Daoy (cell line): ENCODE data around the gene MRPL10. TPM values are rescaled to one million over a fixed set of nuclear protein-coding genes. Genes with fewer than 3 reads are reported as not detected.

Experiments
- DNase-seq: peaks from one replicate; pipeline ENCODE4 v3.0.0-alpha.2; 2015; ENCODE audit warnings: low read depth
- total RNA-seq: library from RNA; depleted of rRNA; stranded (reverse); fragments of >200 nt; shearing (Covaris generic); gene quantifications from 2 replicates; pipeline ENCODE4 v1.2.3, GENCODE V29; 2014

MRPL10 gene
- total RNA-seq, 1 experiment from 2014 or later: 26.3 TPM

DNA sequence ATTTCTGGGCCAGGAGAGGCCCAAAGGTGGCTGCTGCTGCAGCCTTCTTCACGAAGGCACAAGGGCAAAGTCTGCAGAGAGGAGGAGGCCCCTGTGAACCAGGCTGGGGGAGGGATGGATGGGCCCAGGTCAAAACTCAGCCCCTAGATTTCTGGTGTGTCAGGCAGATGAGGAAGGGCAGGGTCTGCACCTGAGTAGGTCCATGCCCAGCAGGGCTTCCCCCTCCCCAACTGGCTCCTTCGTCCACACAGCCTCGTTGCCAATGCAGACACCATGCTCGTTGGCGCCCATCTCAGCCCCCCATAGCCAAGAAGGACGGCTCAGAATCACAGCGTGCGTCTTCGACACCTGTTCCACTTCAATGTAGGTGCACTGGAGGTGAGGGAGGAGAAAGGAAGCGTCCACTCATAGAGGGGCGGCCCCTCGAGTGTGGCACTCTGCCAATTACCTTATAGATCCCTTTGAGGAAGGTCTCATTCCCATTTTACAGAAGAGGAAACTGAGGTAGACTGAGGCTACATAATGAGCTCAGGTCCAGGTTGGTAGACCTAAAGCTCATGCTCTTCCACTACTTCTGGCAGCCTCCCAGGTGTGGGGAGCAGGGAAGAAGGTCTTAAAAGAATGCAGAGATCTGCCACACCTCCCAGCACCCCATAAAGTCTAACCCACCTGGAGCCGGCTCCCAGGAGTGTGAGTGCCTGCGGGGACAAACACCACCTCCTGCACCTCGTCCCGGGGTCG lies 8.8 kb upstream of the MRPL10 start:
- DNase-seq: no peak

DNA sequence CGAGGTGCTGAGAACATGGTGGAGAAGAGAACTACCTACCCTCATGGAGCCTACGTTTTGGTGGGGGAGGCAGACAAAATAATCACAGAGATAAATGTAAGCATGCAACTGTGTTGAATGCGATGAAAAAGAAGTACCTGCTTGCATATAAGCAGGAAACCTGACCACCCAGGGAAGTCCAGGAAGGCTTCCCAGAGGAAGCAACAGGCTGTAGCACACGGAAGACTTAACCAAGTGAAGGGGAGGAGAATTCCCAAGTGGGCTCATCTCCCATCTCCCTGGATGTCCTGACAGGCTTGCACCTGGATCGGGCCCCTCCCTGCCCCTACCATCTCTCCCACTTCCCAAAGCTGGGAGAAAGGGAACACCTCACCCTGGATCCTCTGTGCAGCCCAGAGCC lies 7.7 kb upstream of the MRPL10 start:
- DNase-seq: no peak

DNA sequence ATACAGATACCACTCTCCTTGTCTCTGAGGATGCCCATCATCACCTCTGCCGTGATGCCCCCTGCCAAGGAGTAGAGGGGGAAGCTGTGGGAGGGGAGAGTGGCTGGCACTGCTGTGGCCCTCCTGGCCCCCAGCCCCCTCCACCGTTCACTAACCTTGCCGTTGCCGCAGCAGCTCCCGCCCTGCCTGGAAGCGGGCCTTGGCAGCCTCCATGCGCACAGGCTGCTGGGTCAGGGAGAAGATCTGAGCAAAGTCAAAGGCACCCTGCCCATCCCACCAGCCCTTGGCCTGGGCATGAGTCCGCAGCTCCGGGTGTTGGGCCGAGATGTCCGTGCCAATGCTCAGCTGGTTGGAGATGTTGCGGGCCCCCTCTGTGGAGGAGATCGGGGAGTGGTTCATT lies 7.3 kb upstream of the MRPL10 start:
- DNase-seq: no peak

DNA sequence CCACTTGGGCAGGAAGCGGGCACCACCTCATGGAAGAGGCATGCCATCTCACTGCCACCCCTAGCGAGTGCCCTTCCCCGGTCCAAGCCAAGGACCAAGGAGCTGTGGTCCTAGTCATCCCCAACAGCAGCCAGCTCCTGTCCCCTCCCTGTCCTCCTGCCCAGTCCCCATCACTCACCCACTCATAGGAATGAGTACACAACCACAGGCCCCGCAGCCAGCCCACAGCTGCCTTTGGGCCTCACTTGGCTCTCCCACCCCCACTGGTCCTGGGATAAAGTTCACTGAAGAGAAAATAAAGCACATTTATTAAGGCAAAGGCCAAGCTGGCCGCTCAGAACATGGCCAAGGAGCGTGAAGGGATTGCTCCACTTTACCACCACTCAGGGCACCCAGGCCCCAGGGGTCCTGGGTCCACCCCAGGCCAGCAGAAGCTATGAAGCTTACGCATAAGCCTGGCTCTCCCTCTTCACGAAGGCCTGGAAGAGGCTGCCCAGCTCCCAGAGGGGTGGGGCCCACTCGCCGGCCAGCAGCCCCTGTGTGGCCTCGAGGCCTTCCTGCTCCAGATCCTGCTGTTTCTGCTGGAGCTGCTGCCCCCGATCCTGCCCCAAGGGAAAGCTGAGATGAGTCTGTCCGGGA lies 6.2 kb upstream of the MRPL10 start:
- peak; percentile 83 for DNase-seq

DNA sequence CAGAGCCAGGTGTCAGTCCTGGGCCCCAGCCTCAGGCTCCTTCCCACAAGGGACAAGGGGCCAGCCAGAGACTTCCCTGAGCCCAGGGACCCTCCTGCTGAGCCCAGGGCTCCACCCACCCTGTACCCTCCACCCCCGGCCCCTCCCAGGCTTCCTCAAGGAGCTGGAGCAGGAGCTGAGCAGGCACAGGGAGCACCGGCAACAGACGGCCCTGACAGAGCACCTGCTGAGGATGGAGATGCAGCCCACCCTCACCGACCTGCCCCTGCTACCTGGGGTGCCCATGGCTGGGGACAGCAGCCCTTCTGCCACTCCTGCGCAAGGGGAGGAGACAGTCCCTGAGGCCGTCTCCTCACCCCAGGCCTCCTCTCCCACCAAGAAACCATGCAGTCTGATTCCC lies 5.3 kb upstream of the MRPL10 start:
- no peak for DNase-seq

DNA sequence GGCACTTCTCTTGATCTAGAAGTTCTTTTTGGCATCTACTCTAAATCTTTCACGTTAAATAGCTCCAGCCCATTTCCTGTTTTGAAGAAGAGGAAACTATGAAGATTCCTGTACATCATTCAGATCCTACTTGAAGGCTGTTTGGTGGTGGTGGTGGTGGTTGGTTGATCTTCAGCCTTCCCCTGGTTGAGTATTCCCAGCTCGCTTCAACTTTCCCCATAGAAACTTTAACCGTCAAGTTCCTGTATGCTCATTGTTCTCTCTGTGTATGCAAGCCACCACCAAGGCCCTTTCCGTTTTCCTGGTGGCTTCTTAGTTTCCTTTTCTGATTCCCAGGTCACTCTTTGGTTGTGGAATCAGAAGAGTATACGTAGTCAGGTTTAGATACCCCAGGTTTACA lies 3.4 kb upstream of the MRPL10 start:
- no peak for DNase-seq

DNA sequence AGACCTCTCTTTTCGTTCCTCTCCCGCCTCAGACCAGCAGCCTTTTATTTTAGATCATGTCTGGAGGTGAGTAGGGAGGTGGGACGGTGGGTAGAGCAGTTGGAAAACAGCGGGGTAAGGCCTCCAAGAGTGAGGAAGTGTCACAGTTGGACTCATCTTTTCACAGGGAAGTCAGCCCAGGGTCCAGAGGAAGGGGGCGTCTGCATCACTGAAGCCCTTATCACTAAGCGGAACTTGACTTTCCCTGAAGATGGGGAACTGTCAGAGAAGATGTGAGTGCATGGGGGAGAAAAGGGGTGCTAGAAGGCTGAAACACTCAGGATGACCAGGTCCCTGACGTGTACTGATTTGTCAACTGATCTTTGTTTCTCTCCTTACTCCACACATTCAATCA lies 590 bp upstream of the MRPL10 start:
- no peak for DNase-seq

DNA sequence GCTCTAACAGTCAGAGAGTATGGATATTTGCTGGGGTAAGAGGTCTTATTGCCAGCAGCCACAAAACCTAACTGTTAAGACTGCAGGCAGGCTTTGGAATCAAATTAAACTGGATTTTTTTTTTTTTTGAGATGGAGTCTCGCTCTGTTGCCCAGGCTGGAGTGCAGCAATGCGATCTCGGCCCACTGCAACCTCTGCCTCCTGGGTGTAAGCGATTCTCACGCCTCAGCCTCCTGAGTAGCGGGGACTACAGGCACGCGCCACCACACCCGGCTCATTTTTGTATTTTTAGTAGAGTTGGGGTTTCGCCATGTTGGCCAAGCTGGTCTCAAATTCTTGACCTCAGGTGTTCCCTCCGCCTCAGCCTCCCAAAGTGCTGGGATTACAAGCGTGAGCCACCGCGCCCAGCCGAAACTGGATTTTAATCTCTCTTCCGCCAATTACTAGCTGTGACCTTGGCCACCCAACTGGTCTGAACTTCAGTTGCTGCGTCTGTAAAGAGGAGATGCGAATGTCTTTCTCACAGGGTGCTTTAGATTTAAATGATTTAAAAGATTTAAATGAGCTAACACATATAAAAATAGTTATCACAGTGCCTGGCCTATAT lies 842 bp downstream of the MRPL10 start:
- DNase-seq: no peak

DNA sequence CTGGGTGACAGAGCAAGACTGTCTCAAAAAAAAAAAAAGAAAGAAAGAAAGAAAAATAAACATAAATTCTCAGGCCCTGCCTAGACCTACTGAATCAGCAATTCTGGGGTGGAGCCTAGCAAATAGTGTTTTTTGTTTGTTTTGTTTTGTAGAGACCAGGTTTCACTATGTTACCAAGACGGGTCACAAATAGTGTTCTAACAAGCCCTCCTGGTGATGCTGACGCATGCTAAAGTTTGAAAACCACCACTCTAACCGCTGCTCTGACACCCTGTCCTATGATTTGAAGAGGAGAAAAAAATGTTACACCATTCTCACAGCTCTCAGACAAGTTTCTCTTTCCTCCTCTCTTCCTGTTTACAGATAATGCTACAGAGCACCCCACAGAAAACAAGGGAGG lies 1.5 kb downstream of the MRPL10 start:
- no peak for DNase-seq

DNA sequence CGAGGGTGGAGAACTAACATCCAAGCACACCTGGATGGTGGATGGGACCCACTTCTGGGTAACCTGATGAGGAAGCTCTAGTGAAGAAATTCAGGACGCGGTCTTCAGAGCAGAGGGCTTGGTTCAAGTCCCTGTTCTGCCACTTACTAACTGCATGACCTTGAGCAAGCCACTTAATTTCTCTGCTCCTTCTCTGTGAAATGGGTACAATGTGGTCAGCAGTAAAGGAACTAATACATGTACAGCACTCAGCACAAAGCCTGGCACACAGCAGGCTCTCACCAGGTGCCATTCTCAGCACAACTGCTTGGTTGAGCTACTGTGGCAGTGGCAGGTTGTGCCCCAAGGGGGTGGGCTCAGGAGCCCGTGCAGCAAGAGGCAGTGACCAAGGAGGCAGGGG lies 7.8 kb downstream of the MRPL10 start:
- DNase-seq: no peak

DNA sequence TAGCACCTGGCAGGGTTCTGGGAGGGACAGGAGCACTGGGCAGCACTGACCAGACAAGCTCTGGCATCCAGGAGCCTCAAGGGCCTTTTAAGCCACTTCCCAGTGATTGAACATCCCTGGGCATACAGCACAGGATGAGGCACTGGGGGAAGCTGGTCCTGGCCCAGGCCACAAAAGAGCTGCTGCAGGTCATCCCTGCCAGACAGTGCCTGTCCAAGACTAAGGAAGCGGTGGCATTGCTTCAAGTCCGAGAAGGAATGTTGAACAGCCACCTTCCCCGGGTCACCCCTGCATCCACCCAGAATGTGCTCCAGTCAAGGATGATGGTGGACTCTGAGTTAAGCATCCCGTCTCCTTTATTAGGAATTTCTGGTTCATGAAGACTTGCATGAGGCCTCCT lies 8.6 kb downstream of the MRPL10 start:
- DNase-seq: no peak

DNA sequence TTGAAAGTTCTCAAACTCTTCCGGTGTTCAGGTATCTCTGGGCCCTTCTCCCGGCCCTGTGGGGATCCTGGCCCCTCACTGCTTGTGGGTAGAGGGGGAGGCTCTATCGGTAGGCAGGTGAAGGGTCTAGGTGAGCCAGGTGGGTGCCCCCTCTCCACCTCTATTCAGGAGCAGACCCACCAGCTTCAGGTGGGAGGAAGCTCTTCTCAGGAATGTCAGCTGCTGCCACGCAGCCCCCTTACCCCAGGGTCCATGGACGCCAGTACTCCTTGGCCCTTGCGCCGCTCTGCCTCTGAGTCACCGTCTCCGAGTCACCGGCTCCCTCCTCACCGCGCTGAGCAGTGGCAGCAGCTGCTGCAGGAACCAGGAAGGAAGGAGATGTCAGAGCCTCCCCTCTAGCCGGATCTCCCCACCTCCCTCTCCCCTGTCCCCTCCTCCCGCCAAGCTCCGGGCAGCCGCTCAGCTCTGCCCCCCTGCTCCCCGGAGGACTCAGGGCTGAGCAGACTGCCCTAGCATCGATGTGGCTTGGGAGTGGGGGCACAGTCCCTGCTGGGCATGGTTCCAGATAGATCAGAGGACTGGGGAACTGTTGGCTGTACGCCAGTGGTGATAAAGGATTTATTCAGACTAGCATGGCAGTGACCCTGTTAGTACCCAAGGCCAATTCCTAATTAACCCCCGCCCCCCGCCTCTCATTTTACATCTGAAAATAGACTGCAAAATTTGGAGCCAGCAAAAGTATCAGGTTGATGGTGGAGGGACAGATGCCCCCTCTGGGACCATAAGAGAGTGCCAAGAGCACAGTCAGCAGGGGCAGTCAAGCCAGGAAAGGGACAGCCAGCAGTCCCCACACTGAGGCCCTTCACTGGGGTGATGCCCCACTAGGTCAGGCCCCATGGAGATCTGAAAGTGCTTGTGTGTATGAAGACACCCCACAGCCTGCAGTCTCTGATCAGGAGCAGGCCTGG lies 9.6 kb downstream of the MRPL10 start, which contains the start of gene OSBPL7:
Gene OSBPL7 (minus strand): TSS at position 371 of the 968 bp plus-strand sequence. CDS start 1,516 bp downstream, outside the sequence.
- DNase-seq: peak; percentile 94

DNA sequence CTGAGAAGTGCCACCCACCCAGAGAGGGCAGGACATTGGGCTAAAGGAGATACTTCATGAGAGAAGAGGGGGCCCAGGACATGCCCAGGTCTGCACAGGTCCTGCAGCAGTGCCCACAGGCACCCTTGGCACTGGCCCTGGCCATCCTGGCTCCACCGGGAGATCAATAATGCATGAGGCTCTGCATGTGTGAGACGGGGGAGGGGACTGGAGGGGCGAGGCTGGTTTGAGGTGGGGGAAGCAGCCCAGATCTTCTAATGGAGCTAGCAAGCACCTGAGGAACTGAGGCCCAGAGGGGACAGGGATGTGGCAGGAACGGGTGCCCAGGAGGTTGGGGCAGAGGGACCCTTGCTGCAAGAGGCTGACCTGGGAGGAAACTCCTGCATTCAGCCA lies 10.3 kb downstream of the MRPL10 start:
- DNase-seq: no peak

DNA sequence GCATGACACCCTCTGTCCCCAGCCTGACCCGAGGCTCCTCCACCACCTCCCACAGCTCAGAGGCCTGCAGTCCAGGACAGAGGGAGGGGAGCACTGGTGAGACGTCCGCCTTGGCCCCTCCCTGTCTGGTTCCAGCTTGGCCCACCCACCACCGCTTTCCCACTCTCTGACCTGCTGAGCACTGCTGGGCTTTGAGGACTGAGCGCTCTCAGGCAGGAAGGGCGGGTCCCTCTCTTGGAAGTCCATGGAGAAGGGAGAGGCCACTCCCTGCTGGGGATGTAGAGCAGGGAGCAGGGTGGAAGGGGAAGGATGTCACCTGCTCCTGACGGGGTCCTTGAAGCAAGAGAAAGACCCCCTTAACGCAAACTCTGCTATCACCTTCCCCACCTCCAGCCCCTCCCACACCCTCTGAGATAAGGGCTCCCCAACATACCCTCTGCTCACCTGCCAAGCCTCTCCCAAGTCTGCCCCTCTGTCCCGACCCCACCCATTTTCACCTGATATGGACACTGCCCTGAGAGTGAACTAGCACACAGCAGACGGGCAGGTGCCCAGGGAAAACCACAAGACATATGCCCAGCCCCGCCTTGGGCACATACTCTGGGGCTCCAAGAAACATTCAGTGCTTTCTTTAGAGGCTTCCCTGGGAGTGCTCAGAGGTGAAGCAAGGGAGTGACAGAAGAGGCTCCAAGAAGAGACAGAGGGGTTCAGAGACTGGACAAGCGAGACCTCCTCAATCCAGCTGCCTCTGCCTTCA lies 11.1 kb downstream of the MRPL10 start:
- no peak for DNase-seq

DNA sequence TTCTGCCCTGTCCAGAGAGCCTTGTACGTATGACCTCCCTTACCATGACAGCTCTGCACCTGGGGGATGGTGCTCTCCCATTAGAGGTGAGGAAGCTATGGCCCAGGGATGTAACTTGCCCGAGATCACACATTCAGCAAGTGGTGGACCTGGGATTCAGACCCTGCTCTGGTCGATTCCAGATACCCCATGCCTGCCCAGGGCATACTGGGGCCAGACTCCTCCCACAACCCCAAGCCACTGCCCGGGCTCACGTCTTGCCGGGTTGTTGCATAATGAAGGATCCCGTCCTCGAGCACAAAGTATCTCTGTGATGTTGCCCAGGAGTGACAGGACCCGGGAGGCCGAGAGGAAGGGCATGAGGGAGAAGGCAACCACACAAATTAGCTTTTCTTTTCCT lies 11.9 kb downstream of the MRPL10 start:
- no peak for DNase-seq

DNA sequence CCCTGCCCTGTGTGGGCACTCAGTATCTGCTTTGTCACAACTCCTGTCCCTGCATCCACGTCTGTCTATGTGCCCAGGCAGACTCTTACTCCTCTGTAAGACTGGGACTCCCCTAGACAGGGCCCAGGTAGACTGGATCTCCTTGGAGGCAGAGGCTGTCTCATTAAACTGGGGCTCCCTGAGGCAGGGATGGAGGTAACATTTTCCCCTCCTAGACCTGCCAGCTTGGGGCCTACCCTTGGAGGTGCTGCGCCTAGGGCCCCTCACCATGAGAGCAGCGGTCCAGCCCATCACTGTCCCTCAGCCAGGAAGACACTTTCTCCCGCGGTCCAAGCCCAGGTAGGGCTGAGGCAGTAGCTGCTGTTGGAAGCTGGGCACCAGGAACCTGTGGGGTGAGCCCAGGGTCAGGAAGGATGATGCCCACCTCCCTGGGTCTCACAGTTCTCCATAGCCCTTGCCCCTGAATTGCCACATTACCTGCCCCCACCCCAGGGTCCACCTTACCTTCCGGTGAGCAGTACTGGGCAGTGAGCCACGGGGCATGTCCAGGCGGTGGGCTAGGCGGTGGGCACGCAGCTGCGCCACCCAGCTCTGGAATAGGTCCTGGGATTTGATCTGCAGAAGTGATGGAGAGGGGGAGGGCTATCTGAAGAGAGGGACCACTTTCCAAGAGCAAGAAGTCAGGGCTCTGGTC lies 13.2 kb downstream of the MRPL10 start:
- DNase-seq: no peak

DNA sequence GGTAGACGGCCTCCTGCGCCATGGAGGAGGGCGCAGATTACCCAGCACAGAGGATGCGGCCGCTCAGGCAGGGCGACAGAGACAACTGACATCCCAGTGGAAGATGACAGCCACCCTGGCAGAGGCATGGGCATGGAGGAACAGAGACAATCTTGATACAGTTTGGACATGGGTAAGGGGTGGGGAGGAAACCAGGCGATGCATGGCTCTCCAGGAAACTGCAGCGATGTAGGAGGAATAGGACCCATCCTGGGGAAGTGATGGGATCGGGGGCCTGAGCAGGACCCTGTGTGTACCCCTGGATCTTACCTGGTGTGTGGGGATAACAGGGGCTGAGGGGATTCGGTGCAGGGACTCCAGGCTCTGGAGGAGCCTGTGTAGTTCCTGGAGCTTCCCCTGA lies 14.4 kb downstream of the MRPL10 start:
- DNase-seq: no peak

DNA sequence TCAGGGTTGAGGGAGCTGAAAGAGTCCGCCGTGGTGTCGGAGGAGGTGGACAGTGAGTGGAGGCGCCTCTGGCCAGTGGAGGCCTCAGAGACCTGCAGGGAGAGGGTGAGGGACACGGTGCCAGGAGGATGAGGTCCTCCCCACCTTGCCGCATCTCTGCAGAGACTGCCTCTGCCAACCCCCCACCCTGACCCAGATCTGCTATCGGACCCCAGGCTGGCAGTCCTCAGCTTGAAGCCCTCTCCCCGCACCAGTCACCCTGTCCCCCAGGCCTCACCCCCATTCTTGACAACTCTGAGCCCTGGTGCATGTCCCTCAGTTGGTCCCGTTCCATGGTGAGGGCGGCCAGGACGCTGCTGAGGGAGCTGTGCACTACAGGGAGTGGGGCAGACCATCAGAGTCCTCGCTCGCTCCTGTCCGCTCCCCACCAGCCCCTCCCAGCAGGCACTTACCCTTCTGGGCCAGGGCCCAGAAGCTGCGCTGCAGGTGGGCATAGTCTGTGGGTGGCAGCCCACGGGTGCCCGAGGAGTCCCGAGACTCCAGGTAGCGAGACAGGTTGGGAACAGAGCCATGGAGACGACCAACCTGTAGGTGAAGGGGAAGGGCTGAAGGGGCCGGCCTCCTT lies 15.1 kb downstream of the MRPL10 start:
- DNase-seq: no peak

DNA sequence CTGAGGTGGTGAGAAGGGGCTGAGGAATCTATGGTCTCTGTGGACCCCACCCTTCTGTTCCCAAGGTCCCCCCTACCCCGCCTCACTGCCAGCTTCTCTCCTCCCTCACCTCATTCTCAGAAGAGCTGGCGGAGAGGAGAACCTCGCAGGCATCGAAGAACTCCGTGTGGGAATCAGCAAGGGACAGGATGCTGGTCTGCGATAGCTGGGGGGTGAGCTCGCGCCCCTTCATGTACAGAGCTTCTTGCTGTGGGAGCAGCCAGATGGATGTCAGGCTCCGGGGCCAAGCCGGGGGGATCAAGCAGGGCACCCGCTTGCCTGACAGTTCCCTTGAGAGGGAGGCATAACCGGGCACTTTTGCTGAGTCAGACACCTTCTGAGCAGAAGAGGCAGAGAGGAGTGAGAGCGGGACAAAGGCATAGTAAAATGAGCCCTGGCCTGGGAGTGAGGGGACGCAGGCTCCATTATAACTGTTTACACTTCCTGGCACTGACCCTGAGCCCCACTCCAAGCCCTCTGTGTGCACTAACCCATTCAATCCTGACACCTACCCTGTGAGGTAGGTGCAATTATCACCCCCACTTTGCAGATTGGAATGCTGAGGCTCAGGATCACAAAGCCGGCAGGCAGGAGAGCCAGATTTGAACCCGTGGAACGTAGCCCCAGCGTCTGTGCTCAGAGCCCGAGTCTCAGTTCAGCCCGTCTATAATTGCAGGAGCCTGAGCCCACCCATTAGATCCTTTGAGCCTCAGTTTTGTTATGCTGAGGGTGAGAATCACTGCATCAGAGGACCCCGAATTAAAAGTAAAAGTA lies 16.0 kb downstream of the MRPL10 start:
- no peak for DNase-seq
